ENCODE data around the gene PDCD4. TPM values are rescaled to one million over a fixed set of nuclear protein-coding genes. Genes with fewer than 3 reads are reported as not detected.

PDCD4 gene
- total and polyA plus RNA-seq, 10 of the 15 experiments (the other 5 are each of a cell fraction or from before 2014, with no cell fraction given), result 101 to 372 (median 171) TPM

- FAIRE-seq, result no peak
- in situ Hi-C loops (cut with MboI) (no loop called here), intact Hi-C loops (cut with micrococcal nuclease; ENCODE audit: unreplicated experiment) (no loop called here)
- Histone ChIP-seq H3K4me3 (no peak overlapping the region), H4K20me1 (ENCODE audit: control insufficient read depth, insufficient read depth) (no peaks in the 10 kb centered on the region), H3K9me3 (replicated peaks; ENCODE audit: control insufficient read depth, insufficient read depth, low read length) (no peaks in the 10 kb centered on the region), H3K4me2 (ENCODE audit: control insufficient read depth, insufficient read depth) (no peak overlapping the region; the same call in 1 of the 2 replicates), H3K79me2 (ENCODE audit: control insufficient read depth, insufficient read depth, low read length) (peaks cover 2% of the 10 kb centered on the region; the same call in 1 of the 2 replicates), H3K27ac (ENCODE audit: control insufficient read depth, insufficient read depth) (peak overlapping the region; percentile 98), H3K9ac (ENCODE audit: control insufficient read depth, insufficient read depth, low read length) (peak overlapping the region; percentile 78; the same call in 1 of the 2 replicates), H3K4me1 (ENCODE audit: control insufficient read depth, insufficient read depth, low read length) (peaks cover 87% of the 10 kb centered on the region), H2AFZ (ENCODE audit: control insufficient read depth, low read depth, low read length) (no peak overlapping the region), H3K36me3 (ENCODE audit: control insufficient read depth in 2 of 2, insufficient read depth in 2 of 2, low read length in 1 of 2) (no peaks in the 10 kb centered on the region), H3K27me3 (replicated peaks in 1 of 2; ENCODE audit: control insufficient read depth in 2 of 2, insufficient read depth in 2 of 2, low read length in 1 of 2) (no peaks in the 10 kb centered on the region)
- ChIA-PET CTCF (interaction anchor here (0.9 to 5.4 kb wide), 8 partner anchors 9 to 58 kb away, joined by 3 to 68 read pairs (median 5); partner anchors contain the start of genes BBIP1, PDCD4 and SHOC2), SMC1A (ENCODE audit: uncharacterized antibody, unreplicated experiment) (interaction anchor here (1.0 to 6.8 kb wide), 14 partner anchors 9 to 113 kb away, joined by 3 to 188 read pairs (median 10); partner anchors contain the start of genes BBIP1 and PDCD4), RAD21 (ENCODE audit: unreplicated experiment) (interaction anchor here (0.7 to 5.2 kb wide), 12 partner anchors 9 to 113 kb away, joined by 3 to 135 read pairs (median 10); partner anchors contain the start of genes BBIP1 and PDCD4), POLR2A (interaction anchor here (0.9 to 6.7 kb wide), 10 partner anchors 10 to 113 kb away, joined by 3 to 145 read pairs (median 6); partner anchors contain the start of genes BBIP1 and PDCD4)
- WGBS (ENCODE audit: insufficient coverage, insufficient replicate concordance, low lambda C conversion rate, missing lambda C conversion rate), result 69% methylated on average over 2 of the region's 2 CpGs
- TF ChIP-seq KDM1A (IDR thresholded peaks at IDR 0.05; ENCODE audit: borderline replicate concordance) (no peak), SP1 (IDR thresholded peaks at IDR 0.05; ENCODE audit: low read depth, low read length) (no peak), ATF2 (IDR thresholded peaks at IDR 0.05; ENCODE audit: low read length) (no peak), POLR2AphosphoS5 (IDR thresholded peaks at IDR 0.05; ENCODE audit: low read length) (no peak), EP300 (IDR thresholded peaks at IDR 0.05; ENCODE audit: borderline replicate concordance in 1 of 2, control insufficient read depth in 1 of 2, low read depth in 2 of 2, low read length in 2 of 2) (no peak), BHLHE40 (IDR thresholded peaks at IDR 0.05; ENCODE audit: borderline replicate concordance in 1 of 2, low read depth in 2 of 2, low read length in 1 of 2) (no peak), MYB (IDR thresholded peaks at IDR 0.05; ENCODE audit: borderline replicate concordance, low read depth, low read length) (no peak), FOS (IDR thresholded peaks at IDR 0.05; ENCODE audit: borderline replicate concordance, extremely low read depth, insufficient read length) (no peak), PML (IDR thresholded peaks at IDR 0.05; ENCODE audit: low read length) (no peak), HDAC2 (IDR thresholded peaks at IDR 0.05) (no peak), JUND (IDR thresholded peaks at IDR 0.05; ENCODE audit: low read depth, low read length) (no peak), CHD1 (IDR thresholded peaks at IDR 0.05; ENCODE audit: low read depth, low read length) (no peak), BCLAF1 (IDR thresholded peaks at IDR 0.05) (no peak), NRF1 (conservative IDR thresholded peaks at IDR 0.05; ENCODE audit: low read depth, low read length) (no peak), BACH1 (IDR thresholded peaks at IDR 0.05; ENCODE audit: borderline replicate concordance) (no peak)
- TF ChIP-seq, protein P1, sequence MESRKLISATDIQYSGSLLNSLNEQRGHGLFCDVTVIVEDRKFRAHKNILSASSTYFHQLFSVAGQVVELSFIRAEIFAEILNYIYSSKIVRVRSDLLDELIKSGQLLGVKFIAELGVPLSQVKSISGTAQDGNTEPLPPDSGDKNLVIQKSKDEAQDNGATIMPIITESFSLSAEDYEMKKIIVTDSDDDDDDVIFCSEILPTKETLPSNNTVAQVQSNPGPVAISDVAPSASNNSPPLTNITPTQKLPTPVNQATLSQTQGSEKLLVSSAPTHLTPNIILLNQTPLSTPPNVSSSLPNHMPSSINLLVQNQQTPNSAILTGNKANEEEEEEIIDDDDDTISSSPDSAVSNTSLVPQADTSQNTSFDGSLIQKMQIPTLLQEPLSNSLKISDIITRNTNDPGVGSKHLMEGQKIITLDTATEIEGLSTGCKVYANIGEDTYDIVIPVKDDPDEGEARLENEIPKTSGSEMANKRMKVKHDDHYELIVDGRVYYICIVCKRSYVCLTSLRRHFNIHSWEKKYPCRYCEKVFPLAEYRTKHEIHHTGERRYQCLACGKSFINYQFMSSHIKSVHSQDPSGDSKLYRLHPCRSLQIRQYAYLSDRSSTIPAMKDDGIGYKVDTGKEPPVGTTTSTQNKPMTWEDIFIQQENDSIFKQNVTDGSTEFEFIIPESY (IDR thresholded peaks at IDR 0.05), result no peak
- no peak for ATAC-seq
- DNase-seq (ENCODE audit: low read depth, low spot score), result no peak
- no TSS peak for BruUV-seq (replicated peaks)
Measured at GRCh38 chr10:110861476-110861875, 10.3 kb upstream of the PDCD4 start.

All from GM12878 (cell line).